PC-9 (cell line): ENCODE measurements around the gene ERN1. TPM values are rescaled to one million over a fixed set of nuclear protein-coding genes. Genes with fewer than 3 reads are reported as not detected.

Experiments
- BruUV-seq: library from RNA; stranded (reverse); fragments of 400-500 nt; replicated peaks from 2 replicates; lab custom pipeline; 2021; lab: Mats Ljungman, UMichigan
- CTCF ChIA-PET: fragments of 300-600 bp; sonication (Branson Sonifier 250); formaldehyde crosslinking; loops from one replicate; lab custom pipeline; 2022; ENCODE audit warnings: antibody characterized with exemption; lab: Charles Lee
- POLR2A ChIA-PET: fragments of 300-600 bp; sonication (Branson Sonifier 250); formaldehyde crosslinking; loops from one replicate; lab custom pipeline; 2022; ENCODE audit warnings: antibody characterized with exemption; ENCODE audit not compliant: unreplicated experiment; lab: Charles Lee
- DNase-seq, 2 experiments: peaks; one replicate each; pipeline versions ENCODE4 v3.0.0 to v3.0.0-alpha.2; 2015 to 2022; ENCODE audit warnings: mixed read lengths in 1 of 2
- H2AFZ ChIP-seq: fragments of 200-600 bp; sonication (generic); 2 replicates; pipeline ENCODE4 v1.8.1; 2017; ENCODE audit warnings: antibody characterized with exemption
- H3F3A ChIP-seq: fragments of 200-600 bp; sonication (generic); 2 replicates; pipeline ENCODE4 v1.8.1; 2017; ENCODE audit warnings: antibody characterized with exemption, mild to moderate bottlenecking, low read depth; ENCODE audit not compliant: insufficient read depth
- H3K27ac ChIP-seq: fragments of 200-600 bp; sonication (generic); 2 replicates; pipeline ENCODE4 v1.6.1; 2016; ENCODE audit warnings: mixed run types
- H3K27me3 ChIP-seq: fragments of 200-600 bp; sonication (generic); 2 replicates; pipeline ENCODE4 v1.6.1; 2016; ENCODE audit warnings: low read depth, mixed run types; ENCODE audit not compliant: insufficient read depth
- H3K36me3 ChIP-seq: fragments of 200-600 bp; sonication (generic); 2 replicates; pipeline ENCODE4 v1.6.1; 2016; ENCODE audit warnings: low read depth, mixed run types
- H3K4me1 ChIP-seq: fragments of 200-600 bp; sonication (generic); replicated peaks from 2 replicates; pipeline ENCODE4 v1.6.1; 2016; ENCODE audit warnings: mixed run types; ENCODE audit not compliant: insufficient read depth
- H3K4me2 ChIP-seq: fragments of 200-600 bp; sonication (generic); 2 replicates; pipeline ENCODE4 v1.6.1; 2017; ENCODE audit warnings: mixed run types
- H3K4me3 ChIP-seq: fragments of 200-600 bp; sonication (generic); 2 replicates; pipeline ENCODE4 v1.6.1; 2016; ENCODE audit warnings: mixed run types
- H3K79me2 ChIP-seq: fragments of 200-600 bp; sonication (generic); 2 replicates; pipeline ENCODE4 v1.6.1; 2017; ENCODE audit warnings: low read depth, mixed run types
- H3K9me2 ChIP-seq: fragments of 200-600 bp; sonication (generic); 2 replicates; pipeline ENCODE4 v1.8.1; 2017; ENCODE audit warnings: mild to moderate bottlenecking; ENCODE audit not compliant: insufficient read depth
- H3K9me3 ChIP-seq: fragments of 200-600 bp; sonication (generic); 2 replicates; pipeline ENCODE4 v1.8.1; 2016; ENCODE audit warnings: low read depth; ENCODE audit not compliant: insufficient read depth
- H4K20me1 ChIP-seq: fragments of 200-600 bp; sonication (generic); 2 replicates; pipeline ENCODE4 v1.8.1; 2017; ENCODE audit not compliant: insufficient read depth
- EZH2 ChIP-seq: fragments of 200-600 bp; sonication (generic); IDR thresholded peaks from 2 replicates; pipeline ENCODE4 v1.8.0; 2017; ENCODE audit warnings: antibody characterized with exemption, low read depth
- intact Hi-C: fragments of 100-400 bp; cut with micrococcal nuclease; formaldehyde crosslinking; loops from one replicate; pipeline ENCODE4 v1.10.0; 2022; ENCODE audit not compliant: unreplicated experiment
- total RNA-seq: library from RNA; stranded (reverse); gene quantifications from 2 replicates; pipeline ENCODE4 v1.2.3, GENCODE V29; 2021
- TF ChIP-seq, protein P1 (sequence below): fragments of 200-600 bp; sonication (generic); conservative IDR thresholded peaks from 2 replicates; pipeline ENCODE4 v1.6.1; 2017; ENCODE audit warnings: mixed run types, antibody characterized with exemption, mild to moderate bottlenecking, moderate library complexity

Gene ERN1
- total RNA-seq, 1 experiment from 2014 or later = 9.2 TPM

DNA sequence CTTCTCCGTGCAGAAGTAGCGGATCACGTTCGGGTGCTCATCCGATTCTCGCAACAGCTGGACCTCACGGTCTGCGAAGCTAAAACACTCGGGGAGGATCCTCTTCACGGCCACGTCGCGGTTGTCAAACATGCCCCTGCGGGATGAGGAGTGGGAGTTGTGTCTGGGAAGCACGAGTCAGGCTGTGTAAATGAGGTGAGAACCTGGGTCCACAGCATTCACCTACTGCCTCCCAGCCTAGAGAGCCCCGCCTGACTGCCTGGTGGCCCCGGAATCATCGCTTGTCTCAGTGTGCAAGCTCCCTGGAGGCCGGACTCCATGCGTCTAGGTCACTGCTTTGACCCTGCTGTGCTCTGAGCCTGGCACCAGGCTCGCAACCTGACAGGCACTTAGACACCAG is 75.6 kb downstream of the ERN1 start:
- Histone ChIP-seq H3K9me2 (no peaks in the 10 kb centered on the region), H3K4me3 (no peak overlapping the region), H3F3A (peaks cover 39% of the 10 kb centered on the region), H3K27me3 (no peaks in the 10 kb centered on the region), H3K36me3 (peaks cover 42% of the 10 kb centered on the region), H3K9me3 (no peaks in the 10 kb centered on the region), H3K4me1 (peaks cover 41% of the 10 kb centered on the region), H2AFZ (no peak overlapping the region), H3K4me2 (no peak overlapping the region), H3K79me2 (no peaks in the 10 kb centered on the region), H4K20me1 (no peaks in the 10 kb centered on the region), H3K27ac (no peak overlapping the region)
- TF ChIP-seq EZH2 = no peak
- TF ChIP-seq, protein P1, sequence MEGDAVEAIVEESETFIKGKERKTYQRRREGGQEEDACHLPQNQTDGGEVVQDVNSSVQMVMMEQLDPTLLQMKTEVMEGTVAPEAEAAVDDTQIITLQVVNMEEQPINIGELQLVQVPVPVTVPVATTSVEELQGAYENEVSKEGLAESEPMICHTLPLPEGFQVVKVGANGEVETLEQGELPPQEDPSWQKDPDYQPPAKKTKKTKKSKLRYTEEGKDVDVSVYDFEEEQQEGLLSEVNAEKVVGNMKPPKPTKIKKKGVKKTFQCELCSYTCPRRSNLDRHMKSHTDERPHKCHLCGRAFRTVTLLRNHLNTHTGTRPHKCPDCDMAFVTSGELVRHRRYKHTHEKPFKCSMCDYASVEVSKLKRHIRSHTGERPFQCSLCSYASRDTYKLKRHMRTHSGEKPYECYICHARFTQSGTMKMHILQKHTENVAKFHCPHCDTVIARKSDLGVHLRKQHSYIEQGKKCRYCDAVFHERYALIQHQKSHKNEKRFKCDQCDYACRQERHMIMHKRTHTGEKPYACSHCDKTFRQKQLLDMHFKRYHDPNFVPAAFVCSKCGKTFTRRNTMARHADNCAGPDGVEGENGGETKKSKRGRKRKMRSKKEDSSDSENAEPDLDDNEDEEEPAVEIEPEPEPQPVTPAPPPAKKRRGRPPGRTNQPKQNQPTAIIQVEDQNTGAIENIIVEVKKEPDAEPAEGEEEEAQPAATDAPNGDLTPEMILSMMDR = no peak
- BruUV-seq = no TSS peak
- intact Hi-C loops = no loop called here
- POLR2A ChIA-PET = interaction anchor here (0.6 kb wide), 1 partner anchor 59 kb away, joined by 3 read pairs; no protein-coding TSS in a partner anchor
- CTCF ChIA-PET = no interaction called here
- DNase-seq = no peak

DNA sequence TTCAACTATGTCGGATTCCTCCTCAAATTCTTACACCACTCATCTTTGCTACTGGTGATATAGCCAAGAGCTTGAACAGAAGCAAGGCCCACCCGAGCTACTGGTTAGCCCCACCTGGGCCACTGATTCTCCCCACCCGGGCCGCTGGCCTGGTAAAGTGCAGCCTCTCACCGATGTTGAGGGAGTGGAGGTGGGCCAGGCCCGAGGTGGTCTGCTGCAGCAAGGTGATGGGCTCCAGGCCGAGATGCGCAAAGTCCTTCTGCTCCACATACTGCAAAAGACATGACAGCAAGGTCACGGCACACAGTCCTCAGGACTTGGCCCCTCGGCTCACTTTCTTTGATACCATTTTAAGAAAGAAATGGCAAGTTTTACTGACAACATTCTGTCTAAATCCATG is 76.8 kb downstream of the ERN1 start:
- TF ChIP-seq EZH2 = no peak
- TF ChIP-seq, protein P1 = no peak
- Histone ChIP-seq H3K9me3 (no peaks in the 10 kb centered on the region), H3K27ac (no peak overlapping the region), H3K9me2 (no peaks in the 10 kb centered on the region), H3K79me2 (no peaks in the 10 kb centered on the region), H2AFZ (no peak overlapping the region), H3K36me3 (peaks cover 42% of the 10 kb centered on the region), H3F3A (peaks cover 27% of the 10 kb centered on the region), H3K4me1 (peaks cover 29% of the 10 kb centered on the region), H3K27me3 (no peaks in the 10 kb centered on the region), H3K4me2 (no peak overlapping the region), H4K20me1 (no peaks in the 10 kb centered on the region), H3K4me3 (no peak overlapping the region)
- ChIA-PET POLR2A (no interaction called here), CTCF (interaction anchor here (0.8 kb wide), 1 partner anchor 237 kb away, joined by 3 read pairs; no protein-coding TSS in a partner anchor)
- intact Hi-C loops = no loop called here
- DNase-seq = no peak
- no TSS peak for BruUV-seq

DNA sequence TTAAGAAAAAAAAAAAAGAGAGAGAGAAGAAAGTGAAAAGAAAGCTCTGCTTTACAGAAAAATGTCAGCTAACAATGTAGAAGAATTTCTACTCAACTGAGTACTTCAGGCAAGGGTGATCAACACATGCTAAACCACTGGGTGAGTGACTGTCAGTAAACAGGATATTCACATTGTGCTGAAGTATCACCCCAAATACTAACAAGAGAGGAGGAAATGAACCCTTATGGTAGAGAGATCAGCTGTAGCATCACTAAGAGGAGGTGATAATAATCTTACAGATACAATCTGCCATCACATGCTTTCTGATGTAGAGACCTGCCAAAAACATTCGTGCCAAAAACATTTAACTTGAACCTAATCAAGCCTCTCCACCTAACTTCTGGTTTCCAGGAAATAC is 78.8 kb downstream of the ERN1 start:
- no peaks in the 10 kb centered on the region for H3K9me3 ChIP-seq
- H3K36me3 ChIP-seq = peaks cover 42% of the 10 kb centered on the region
- BruUV-seq = no TSS peak
- H3K4me3 ChIP-seq = no peak overlapping the region
- peaks cover 11% of the 10 kb centered on the region; the same call in 1 of the 2 replicates for H3F3A ChIP-seq
- H4K20me1 ChIP-seq = no peaks in the 10 kb centered on the region
- CTCF ChIA-PET = no interaction called here
- peaks cover 9% of the 10 kb centered on the region for H3K4me1 ChIP-seq
- no peaks in the 10 kb centered on the region for H3K79me2 ChIP-seq
- intact Hi-C loops = no loop called here
- TF ChIP-seq, protein P1 = no peak
- no peak for TF ChIP-seq EZH2
- no peak overlapping the region for H2AFZ ChIP-seq
- no peaks in the 10 kb centered on the region for H3K9me2 ChIP-seq
- H3K27ac ChIP-seq = no peak overlapping the region
- no peak overlapping the region for H3K4me2 ChIP-seq
- no peak for DNase-seq
- POLR2A ChIA-PET = no interaction called here
- no peaks in the 10 kb centered on the region for H3K27me3 ChIP-seq
